ENCODE results near the gene ARHGDIB. TPM values are rescaled to one million over a fixed set of nuclear protein-coding genes. Genes with fewer than 3 reads are reported as not detected.

Gene ARHGDIB
- total RNA-seq, 1 donor from 2014 or later, result not detected

DNA sequence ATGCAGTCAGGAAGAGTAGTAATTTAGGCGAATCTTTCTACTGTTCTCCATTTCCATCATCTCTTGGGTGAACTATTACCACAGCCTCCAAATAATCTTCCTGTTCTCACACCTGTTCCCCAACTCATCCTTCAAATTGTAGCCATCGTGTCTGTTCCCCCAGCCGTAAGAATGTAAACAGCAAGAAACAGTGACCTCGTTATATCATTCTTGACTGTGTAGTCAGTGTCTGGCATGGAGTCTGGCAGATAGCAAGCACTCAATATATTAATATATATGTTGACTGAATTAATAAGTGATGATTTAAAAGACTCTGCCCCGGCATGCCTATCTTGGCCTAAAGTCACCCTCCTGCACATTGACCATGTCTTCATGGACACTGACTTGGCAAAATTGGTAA, 31.7 kb upstream of the ARHGDIB start:
- DNase-seq (ENCODE audit: low spot score), result no peak
- TF ChIP-seq, protein P1, sequence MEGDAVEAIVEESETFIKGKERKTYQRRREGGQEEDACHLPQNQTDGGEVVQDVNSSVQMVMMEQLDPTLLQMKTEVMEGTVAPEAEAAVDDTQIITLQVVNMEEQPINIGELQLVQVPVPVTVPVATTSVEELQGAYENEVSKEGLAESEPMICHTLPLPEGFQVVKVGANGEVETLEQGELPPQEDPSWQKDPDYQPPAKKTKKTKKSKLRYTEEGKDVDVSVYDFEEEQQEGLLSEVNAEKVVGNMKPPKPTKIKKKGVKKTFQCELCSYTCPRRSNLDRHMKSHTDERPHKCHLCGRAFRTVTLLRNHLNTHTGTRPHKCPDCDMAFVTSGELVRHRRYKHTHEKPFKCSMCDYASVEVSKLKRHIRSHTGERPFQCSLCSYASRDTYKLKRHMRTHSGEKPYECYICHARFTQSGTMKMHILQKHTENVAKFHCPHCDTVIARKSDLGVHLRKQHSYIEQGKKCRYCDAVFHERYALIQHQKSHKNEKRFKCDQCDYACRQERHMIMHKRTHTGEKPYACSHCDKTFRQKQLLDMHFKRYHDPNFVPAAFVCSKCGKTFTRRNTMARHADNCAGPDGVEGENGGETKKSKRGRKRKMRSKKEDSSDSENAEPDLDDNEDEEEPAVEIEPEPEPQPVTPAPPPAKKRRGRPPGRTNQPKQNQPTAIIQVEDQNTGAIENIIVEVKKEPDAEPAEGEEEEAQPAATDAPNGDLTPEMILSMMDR (IDR thresholded peaks at IDR 0.05), result no peak
- TF ChIP-seq EZH2 (IDR thresholded peaks at IDR 0.05) (no peak), EZH2phosphoT487 (IDR thresholded peaks at IDR 0.05) (no peak)
- H3K36me3 ChIP-seq, result no peaks in the 10 kb centered on the region
- no peak overlapping the region for H3K4me3 ChIP-seq
- H3K9me3 Mint-ChIP-seq, result peaks cover 6% of the 10 kb centered on the region
- H3K9ac ChIP-seq, result no peak overlapping the region
- no peak overlapping the region for H2AFZ ChIP-seq (replicated peaks)
- no peak overlapping the region for H3K27ac ChIP-seq
- H3K27me3 Mint-ChIP-seq (ENCODE audit: insufficient read depth, low read depth), result no peaks in the 10 kb centered on the region
- no peaks in the 10 kb centered on the region for H4K20me1 ChIP-seq (ENCODE audit: low read depth)
- no peaks in the 10 kb centered on the region for H3K27me3 ChIP-seq
- no peaks in the 10 kb centered on the region for H3K9me3 ChIP-seq (ENCODE audit: low read depth)
- no peaks in the 10 kb centered on the region for H3F3A ChIP-seq (ENCODE audit: low read depth)
- H3K36me3 Mint-ChIP-seq, result no peaks in the 10 kb centered on the region
- no peak overlapping the region for H3K4me2 ChIP-seq
- no peak overlapping the region for H3K27ac Mint-ChIP-seq
- no peaks in the 10 kb centered on the region for H3K4me1 Mint-ChIP-seq
- no peaks in the 10 kb centered on the region for H3K79me2 ChIP-seq (ENCODE audit: low read depth)
- no peak overlapping the region for H3K4me3 Mint-ChIP-seq
- no peaks in the 10 kb centered on the region for H3K4me1 ChIP-seq

DNA sequence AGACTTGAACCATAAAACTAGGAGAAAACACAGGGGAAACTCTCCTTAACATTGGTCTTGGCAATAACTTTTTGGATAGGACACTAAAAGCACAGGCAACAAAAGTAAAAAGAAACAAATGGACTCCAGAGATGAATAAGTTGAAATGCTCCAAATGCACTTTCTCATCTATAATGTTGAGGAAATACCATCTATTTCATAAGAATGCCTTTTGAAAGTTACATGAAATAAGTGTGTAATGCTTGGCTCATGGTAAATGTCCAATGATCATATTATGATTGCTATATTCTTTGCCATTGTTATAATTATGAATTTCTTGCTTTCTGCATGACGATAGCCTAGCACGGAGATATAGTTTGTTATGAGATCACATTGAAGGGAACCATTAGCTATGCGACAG, 31.3 kb upstream of the ARHGDIB start:
- peaks cover 6% of the 10 kb centered on the region for H3K9me3 Mint-ChIP-seq
- no peak overlapping the region for H3K9ac ChIP-seq
- no peak overlapping the region for H3K27ac Mint-ChIP-seq
- no peaks in the 10 kb centered on the region for H3K9me3 ChIP-seq (ENCODE audit: low read depth)
- H3F3A ChIP-seq (ENCODE audit: low read depth), result no peaks in the 10 kb centered on the region
- no peaks in the 10 kb centered on the region for H3K36me3 ChIP-seq
- H3K27me3 ChIP-seq, result no peaks in the 10 kb centered on the region
- no peak for TF ChIP-seq EZH2phosphoT487 (IDR thresholded peaks at IDR 0.05)
- H3K79me2 ChIP-seq (ENCODE audit: low read depth), result no peaks in the 10 kb centered on the region
- no peak overlapping the region for H3K27ac ChIP-seq
- H3K4me1 Mint-ChIP-seq, result no peaks in the 10 kb centered on the region
- DNase-seq (ENCODE audit: low spot score), result no peak
- no peak overlapping the region for H2AFZ ChIP-seq (replicated peaks)
- H3K4me3 Mint-ChIP-seq, result no peak overlapping the region
- no peaks in the 10 kb centered on the region for H3K36me3 Mint-ChIP-seq
- no peaks in the 10 kb centered on the region for H4K20me1 ChIP-seq (ENCODE audit: low read depth)
- H3K4me3 ChIP-seq, result no peak overlapping the region
- H3K4me2 ChIP-seq, result no peak overlapping the region
- H3K4me1 ChIP-seq, result no peaks in the 10 kb centered on the region
- H3K27me3 Mint-ChIP-seq (ENCODE audit: insufficient read depth, low read depth), result no peaks in the 10 kb centered on the region

DNA sequence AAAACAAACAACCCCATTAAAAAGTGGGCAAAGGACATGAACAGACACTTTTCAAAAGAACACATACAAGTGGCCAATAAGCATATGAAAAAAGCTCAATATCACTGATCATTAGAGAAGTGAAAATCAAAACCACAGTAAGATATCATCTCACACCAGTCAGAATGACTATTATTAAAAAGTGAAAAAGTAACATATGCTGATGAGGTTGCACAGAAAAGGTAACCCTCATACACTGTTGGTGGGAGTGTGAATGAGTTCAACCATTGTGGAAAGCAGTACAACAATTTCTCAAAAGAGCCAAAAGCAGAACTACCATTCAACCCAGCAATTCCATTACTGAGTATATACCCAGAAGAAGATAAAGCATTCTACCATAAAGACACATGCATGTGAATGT, 29.7 kb upstream of the ARHGDIB start:
- no peak for DNase-seq (ENCODE audit: low spot score)
- H3K27me3 Mint-ChIP-seq (ENCODE audit: insufficient read depth, low read depth), result no peaks in the 10 kb centered on the region
- H2AFZ ChIP-seq (replicated peaks), result no peak overlapping the region
- H3K4me3 Mint-ChIP-seq, result no peak overlapping the region
- H3F3A ChIP-seq (ENCODE audit: low read depth), result no peaks in the 10 kb centered on the region
- no peak overlapping the region for H3K4me2 ChIP-seq
- peaks cover 6% of the 10 kb centered on the region for H3K9me3 Mint-ChIP-seq
- H3K27ac ChIP-seq, result no peak overlapping the region
- H3K36me3 Mint-ChIP-seq, result no peaks in the 10 kb centered on the region
- no peak overlapping the region for H3K27ac Mint-ChIP-seq
- H3K36me3 ChIP-seq, result no peaks in the 10 kb centered on the region
- H3K4me1 ChIP-seq, result no peaks in the 10 kb centered on the region
- no peaks in the 10 kb centered on the region for H3K79me2 ChIP-seq (ENCODE audit: low read depth)
- no peak overlapping the region for H3K4me3 ChIP-seq
- no peak overlapping the region for H3K9ac ChIP-seq
- TF ChIP-seq, protein P1 (IDR thresholded peaks at IDR 0.05), result no peak
- TF ChIP-seq EZH2 (IDR thresholded peaks at IDR 0.05), result no peak
- TF ChIP-seq EZH2phosphoT487 (IDR thresholded peaks at IDR 0.05), result no peak
- no peaks in the 10 kb centered on the region for H3K9me3 ChIP-seq (ENCODE audit: low read depth)
- no peaks in the 10 kb centered on the region for H3K4me1 Mint-ChIP-seq
- H3K27me3 ChIP-seq, result no peaks in the 10 kb centered on the region
- no peaks in the 10 kb centered on the region for H4K20me1 ChIP-seq (ENCODE audit: low read depth)

DNA sequence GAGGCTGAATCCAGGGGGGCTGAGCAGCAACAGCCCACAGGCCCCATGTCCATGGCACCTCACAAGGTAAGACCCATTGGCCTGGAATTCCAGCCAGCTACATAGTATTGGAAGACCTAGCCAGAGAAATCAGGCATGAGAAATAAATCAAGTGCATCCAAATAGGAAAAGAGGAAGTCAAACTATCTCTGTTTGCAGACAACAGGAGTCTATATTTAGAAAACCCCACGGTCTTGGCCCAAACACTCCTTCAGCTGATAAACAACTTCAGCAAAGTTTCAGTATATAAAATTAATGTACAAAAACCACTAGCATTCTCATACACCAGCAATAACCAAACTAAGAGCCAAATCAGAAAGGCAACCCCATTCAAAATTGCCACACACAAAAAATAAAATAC, 28.4 kb upstream of the ARHGDIB start:
- no peaks in the 10 kb centered on the region for H3K36me3 ChIP-seq
- no peaks in the 10 kb centered on the region for H4K20me1 ChIP-seq (ENCODE audit: low read depth)
- H3K4me1 ChIP-seq, result no peaks in the 10 kb centered on the region
- no peaks in the 10 kb centered on the region for H3K9me3 ChIP-seq (ENCODE audit: low read depth)
- Mint-ChIP-seq H3K4me3 (no peak overlapping the region), H3K9me3 (peaks cover 6% of the 10 kb centered on the region), H3K36me3 (no peaks in the 10 kb centered on the region), H3K27me3 (ENCODE audit: insufficient read depth, low read depth) (no peaks in the 10 kb centered on the region), H3K4me1 (no peaks in the 10 kb centered on the region), H3K27ac (no peak overlapping the region)
- no peak overlapping the region for H3K4me2 ChIP-seq
- TF ChIP-seq EZH2phosphoT487 (IDR thresholded peaks at IDR 0.05), result no peak
- no peak for TF ChIP-seq EZH2 (IDR thresholded peaks at IDR 0.05)
- TF ChIP-seq, protein P1 (IDR thresholded peaks at IDR 0.05), result no peak
- no peaks in the 10 kb centered on the region for H3K27me3 ChIP-seq
- H3K79me2 ChIP-seq (ENCODE audit: low read depth), result no peaks in the 10 kb centered on the region
- no peaks in the 10 kb centered on the region for H3F3A ChIP-seq (ENCODE audit: low read depth)
- no peak for DNase-seq (ENCODE audit: low spot score)
- H3K9ac ChIP-seq, result no peak overlapping the region
- no peak overlapping the region for H2AFZ ChIP-seq (replicated peaks)
- no peak overlapping the region for H3K4me3 ChIP-seq
- no peak overlapping the region for H3K27ac ChIP-seq

Measured in neural progenitor cell (in vitro differentiated cells).